ENCODE measurements around the gene TP53.

DNA sequence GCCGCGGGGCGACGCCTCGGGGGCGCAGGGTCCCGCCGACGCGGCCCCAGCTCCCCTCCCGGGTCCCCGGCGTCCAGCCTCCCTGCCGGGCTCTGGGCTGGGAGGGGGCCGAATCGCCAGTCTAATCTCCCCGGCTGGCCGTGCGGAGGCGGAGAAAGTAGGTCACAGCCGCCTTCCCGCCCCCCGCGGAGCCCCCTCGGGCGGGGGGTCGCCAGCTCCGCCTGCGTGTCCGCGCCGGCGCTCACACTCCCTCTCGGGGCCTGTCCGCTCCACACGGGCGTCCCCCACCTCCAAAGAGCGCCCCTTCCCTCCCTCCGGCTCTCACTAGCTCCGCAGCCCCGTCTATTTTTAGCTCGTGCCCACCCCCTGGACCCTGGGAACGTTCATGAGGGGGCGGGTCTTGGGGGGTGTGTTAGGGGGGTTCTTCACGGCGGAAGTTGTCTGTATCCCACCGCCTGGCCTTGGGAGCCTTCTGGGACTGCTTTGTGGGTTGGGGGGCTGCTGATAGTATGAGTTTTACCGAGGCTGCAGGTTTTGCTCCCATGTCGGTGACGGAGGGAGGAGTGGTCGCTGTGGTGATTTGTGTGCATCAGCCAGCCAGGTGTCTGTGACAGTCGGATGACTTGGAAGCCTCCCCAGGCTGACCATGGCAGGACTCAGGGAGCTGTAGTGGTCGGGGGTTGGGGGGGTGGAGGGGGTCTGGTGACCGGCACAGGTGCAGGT is 35.5 kb downstream of the TP53 start:
- TF ChIP-seq CTCF (IDR thresholded peaks at IDR 0.05) (no peak), ZNF121 (CRISPR knock-in tag; IDR thresholded peaks at IDR 0.05) (no peak), JUN (CRISPR knock-in tag; IDR thresholded peaks at IDR 0.05) (no peak)

Data from WTC11 (cell line).